Stimulated activated CD8-positive, alpha-beta memory T cell treated with anti-CD3 and anti-CD28 coated beads, Interleukin-7, amount 100 ng/mL, for 24 hours (primary cell): ENCODE measurements around the gene TMEM61.

Experiments
- DNase-seq: peaks from one replicate; pipeline ENCODE4 v3.0.0-alpha.2; 2020; ENCODE audit warnings: low read depth

The TMEM61 gene

DNA sequence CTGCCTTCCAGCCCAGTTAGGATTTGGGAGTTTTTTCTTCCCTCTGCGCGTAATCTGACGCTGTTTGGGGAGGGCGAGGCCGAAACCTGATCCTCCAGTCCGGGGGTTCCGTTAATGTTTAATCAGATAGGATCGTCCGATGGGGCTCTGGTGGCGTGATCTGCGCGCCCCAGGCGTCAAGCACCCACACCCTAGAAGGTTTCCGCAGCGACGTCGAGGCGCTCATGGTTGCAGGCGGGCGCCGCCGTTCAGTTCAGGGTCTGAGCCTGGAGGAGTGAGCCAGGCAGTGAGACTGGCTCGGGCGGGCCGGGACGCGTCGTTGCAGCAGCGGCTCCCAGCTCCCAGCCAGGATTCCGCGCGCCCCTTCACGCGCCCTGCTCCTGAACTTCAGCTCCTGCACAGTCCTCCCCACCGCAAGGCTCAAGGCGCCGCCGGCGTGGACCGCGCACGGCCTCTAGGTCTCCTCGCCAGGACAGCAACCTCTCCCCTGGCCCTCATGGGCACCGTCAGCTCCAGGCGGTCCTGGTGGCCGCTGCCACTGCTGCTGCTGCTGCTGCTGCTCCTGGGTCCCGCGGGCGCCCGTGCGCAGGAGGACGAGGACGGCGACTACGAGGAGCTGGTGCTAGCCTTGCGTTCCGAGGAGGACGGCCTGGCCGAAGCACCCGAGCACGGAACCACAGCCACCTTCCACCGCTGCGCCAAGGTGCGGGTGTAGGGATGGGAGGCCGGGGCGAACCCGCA lies 59.1 kb downstream of the TMEM61 start, which contains the start of gene PCSK9:
Gene PCSK9, plus strand, starts transcription at position 207 of the 741 bp plus-strand sequence. Its CDS starts 290 bp downstream, at position 497.
- DNase-seq, result no peak

DNA sequence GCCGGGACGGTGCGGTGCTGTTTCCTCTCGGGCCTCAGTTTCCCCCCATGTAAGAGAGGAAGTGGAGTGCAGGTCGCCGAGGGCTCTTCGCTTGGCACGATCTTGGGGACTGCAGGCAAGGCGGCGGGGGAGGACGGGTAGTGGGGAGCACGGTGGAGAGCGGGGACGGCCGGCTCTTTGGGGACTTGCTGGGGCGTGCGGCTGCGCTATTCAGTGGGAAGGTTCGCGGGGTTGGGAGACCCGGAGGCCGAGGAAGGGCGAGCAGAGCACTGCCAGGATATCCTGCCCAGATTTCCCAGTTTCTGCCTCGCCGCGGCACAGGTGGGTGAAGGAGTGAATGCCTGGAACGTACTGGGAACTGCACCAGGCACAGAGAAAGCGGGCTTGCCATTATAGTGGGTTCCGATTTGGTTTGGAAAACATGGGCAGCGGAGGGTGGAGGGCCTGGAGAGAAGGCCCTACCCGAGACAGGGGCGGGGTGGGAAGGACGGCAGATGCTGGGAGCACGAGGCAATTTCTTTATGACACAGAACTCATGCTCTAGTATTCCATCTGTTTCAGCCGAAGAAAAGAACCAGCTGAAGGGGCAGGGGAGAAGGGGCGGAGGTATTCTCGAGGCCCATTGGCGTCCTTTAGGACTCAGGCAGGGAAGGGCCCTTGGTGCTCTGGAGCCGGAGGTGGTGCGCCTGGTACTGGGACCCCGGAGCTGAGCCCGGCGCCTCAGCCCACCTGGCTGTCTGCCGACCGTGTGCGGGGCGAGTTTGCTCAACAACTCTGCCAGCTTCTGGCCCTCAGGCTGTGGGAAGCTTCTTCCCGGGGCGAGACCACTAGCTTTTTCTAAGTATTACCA lies 59.9 kb downstream of the TMEM61 start:
- DNase-seq, result no peak

DNA sequence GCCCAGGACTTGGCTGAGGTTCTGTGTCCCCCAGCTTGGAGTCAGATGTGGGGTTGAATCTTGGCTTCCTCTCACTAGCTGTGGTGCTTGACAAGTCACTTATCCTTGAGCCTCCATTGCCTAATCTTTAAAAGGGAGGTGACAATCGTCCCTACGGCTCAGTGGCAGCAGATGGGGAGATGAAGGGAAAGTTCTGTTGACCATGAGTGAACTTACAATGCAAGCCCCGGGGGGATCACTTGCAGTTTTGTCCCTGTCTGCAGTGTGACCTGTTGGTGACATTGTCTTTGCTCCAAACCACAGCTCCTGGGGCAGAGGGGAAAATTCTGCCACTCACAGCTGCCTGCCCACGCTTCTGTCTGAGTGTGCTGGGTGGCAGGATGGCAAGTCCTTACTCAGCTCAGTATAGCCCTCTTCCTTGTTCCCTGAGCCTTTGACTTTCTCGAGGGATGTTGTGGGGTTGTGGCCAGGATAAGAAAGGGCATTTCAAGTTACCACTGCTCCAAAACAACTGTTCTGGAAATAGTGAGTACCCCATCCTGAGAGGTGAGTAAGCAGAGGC lies 60.6 kb downstream of the TMEM61 start:
- DNase-seq, result no peak

DNA sequence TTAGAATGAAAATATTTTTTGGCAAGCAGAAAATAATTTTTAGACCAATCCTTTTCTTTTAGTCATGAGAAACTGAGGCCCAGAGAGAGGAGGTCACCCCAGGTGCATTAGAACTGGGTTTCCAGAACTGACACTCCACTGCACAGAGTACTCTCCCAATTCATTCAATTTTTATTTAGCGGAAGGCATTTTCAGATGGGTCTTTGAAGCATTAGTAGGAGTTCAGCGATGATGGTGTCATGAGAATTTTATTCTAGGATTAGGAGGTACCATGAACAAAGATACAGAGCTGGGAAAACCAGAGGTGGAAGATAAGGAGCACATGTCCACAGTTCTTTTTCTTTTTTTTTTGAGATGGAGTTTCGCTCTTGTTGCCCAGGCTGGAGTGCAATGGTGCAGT lies 61.2 kb downstream of the TMEM61 start:
- no peak for DNase-seq
